GM10266 (cell line): ENCODE measurements around the gene CCNQ.

Source experiments
- DNase-seq: peaks from one replicate; pipeline ENCODE4 v3.0.0; 2012; ENCODE audit errors: extremely low spot score
- TF ChIP-seq, protein P1 (sequence below): IDR thresholded peaks from 2 replicates; pipeline ENCODE4 v1.5.1; 2012; ENCODE audit warnings: mild to moderate bottlenecking, low read depth; ENCODE audit not compliant: control insufficient read depth, insufficient read depth; ENCODE audit errors: missing control alignments

CCNQ gene

DNA sequence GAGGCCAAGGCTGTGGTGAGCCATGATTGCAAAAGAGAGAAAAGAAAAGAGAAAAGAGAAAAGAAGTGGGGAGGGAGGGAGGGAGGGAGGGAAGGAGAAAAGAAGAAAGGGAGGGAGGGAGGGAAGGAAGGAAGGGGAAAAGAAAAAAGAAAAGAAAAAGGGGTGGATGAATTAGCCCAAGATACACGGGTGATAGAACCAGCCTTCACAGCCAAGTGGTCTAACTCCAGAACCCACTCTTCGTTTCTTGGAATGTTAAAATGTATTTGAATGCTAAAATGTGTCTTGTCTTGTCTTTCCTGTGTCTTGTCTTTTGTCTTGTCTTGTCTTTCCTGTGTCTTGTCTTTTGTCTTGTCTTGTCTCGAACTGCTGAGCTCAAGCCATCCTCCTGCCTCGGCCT, 13.1 kb downstream of the CCNQ start:
- TF ChIP-seq, protein P1, sequence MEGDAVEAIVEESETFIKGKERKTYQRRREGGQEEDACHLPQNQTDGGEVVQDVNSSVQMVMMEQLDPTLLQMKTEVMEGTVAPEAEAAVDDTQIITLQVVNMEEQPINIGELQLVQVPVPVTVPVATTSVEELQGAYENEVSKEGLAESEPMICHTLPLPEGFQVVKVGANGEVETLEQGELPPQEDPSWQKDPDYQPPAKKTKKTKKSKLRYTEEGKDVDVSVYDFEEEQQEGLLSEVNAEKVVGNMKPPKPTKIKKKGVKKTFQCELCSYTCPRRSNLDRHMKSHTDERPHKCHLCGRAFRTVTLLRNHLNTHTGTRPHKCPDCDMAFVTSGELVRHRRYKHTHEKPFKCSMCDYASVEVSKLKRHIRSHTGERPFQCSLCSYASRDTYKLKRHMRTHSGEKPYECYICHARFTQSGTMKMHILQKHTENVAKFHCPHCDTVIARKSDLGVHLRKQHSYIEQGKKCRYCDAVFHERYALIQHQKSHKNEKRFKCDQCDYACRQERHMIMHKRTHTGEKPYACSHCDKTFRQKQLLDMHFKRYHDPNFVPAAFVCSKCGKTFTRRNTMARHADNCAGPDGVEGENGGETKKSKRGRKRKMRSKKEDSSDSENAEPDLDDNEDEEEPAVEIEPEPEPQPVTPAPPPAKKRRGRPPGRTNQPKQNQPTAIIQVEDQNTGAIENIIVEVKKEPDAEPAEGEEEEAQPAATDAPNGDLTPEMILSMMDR, result no peak
- DNase-seq, result no peak

DNA sequence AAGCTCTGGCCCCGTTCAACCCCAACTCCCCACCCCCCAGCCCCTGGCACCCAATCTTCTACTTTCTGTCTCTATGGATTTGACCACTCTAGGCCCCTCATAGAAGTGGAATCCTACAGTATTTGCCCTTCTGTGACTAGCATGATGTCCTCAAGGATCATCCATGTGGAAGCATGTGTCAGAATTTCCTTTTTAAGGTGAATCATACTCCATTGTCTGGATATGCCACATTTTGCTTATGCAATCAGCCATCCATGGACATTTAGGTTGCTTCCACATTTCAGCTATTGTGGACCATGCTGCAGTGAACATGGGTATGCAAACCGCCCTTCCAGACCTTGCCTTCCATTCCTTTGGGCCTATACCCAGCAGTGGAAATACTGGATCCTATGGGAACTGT, 15.5 kb downstream of the CCNQ start:
- TF ChIP-seq, protein P1, result no peak

DNA sequence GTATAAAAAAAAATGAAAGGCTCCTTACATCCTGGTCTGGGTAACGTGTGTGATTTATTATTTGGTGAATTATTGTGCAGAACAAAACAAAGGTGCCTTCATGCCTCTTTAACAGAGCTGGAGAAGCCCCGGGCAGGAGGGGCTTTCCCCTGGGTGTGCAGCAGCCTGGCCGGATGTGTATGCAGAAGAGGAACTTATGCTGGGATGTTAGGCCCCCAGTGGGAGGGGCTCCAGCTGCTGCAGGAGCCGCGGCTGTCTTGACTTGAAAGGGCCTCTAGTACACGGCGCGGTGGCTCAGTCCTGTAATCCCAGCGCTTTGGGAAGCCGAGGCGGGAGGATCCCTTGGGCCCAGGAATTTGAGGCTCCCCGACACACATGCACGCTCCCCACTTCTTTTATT, 16.0 kb downstream of the CCNQ start:
- DNase-seq, result peak; percentile 87
- TF ChIP-seq, protein P1, result no peak

More for the DNA sequence above, 15.5 kb downstream of the CCNQ start:
- DNase-seq, result no peak

DNA sequence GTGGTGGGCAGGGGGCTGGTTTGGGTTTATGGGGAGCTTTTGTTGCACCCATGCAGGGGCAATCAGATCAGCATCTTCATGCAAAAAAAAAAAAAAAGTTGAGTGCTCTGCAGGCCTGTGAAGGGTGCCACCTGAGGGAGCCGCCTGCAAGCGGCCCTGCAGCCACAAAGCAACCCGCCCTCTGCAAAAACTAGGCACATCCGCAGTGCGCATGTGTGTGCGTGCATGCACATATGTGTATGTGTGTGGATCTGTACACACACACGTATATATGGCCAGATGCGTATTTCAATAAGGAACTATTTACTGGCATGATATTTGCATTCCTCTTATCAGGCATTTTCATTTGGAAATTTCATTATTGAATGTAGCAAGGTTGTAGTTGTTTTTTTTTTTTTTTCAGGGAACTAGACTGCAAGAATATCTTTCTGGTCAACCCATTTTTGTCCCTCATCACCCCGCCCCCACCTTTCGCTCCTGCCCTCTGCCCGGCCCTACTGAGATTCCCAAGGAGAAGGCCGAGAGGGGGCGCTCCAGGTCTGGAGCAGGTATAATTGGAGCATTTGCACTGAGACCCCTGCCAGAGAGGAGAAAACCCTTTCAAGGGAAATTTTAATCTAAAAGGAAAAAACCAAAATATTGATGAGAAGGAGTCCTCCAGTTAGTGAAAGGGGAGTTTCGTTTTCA, 18.1 kb downstream of the CCNQ start:
- no peak for DNase-seq
- TF ChIP-seq, protein P1, result peak; percentile 30

DNA sequence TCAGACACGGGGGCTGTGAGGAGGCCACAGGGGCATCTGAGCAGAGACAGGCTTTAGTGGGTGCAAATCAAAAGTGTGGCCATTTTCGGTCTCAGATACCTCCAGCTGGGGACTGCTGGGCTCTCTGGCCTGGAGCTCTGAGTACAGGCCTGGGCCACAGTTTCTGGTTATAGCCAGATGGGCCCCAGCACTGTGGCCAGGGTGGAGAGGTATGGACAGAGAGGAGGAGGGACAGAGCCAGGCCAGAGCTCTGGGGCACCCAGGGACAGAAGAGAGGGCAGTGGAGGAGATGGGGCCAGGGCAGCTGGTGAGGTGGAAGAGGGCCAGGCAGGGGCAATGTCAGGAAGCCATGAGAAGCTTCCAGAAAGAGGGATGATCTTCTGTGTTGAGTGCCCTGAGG, 20.1 kb downstream of the CCNQ start:
- DNase-seq, result no peak
- TF ChIP-seq, protein P1, result no peak

DNA sequence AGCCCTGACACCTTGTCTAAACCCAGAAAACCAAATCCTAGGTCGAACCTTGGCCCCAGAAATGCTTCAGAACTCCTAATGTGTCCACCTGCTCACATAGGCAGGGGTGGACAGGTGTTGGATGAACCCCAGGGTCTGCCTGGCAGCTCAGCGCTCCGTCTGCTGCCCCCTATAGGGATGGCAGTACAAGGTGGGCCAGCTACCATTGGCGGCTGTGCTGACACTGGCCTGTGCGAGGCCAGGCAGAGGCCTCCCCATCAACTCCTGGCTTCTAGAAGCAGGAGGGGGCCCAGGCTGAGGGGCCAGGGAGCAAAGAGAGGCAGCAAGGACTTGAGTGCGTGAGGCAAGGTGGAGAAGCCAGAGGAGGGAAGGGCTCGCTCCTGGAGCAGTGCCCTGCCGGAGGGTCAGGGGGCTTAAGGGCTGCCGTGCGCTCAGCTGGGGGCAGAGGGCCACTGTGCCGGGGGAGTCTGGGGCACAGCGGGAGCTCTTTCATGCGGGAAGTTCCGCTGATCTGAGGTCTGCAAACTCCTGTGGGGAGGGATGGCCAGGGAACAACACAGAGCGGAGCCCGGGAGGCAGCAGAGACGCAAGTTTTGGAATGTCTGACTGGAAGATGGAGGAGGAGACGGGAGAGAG, 20.6 kb downstream of the CCNQ start:
- TF ChIP-seq, protein P1, result no peak

DNA sequence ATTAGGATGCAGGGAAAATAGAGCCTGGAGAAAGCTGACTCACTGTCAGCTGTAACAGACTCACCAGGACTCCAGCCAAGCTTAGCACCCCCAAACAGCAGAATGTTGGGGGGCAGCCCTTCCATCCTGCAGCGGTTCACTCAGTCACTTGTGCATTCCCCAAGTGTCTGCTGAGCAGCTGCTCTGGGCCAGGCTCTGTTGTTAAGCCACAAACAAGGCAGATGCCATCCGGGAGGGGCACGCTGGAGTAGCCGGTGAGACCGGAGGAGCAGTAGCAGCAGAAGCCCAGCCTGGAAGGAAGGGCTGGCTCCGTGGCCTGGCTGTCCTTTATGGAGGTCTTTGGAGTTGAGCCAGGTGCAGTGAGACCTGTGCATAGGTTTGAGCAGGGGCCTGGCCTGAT, 22.0 kb downstream of the CCNQ start:
- no peak for DNase-seq
- TF ChIP-seq, protein P1, result no peak

More for the DNA sequence above, 20.6 kb downstream of the CCNQ start:
- DNase-seq, result no peak
